IPS DF 19.7 (cell line): ENCODE measurements around the gene SCN5A.
"Not testable (repeated sequence)": the region's sequence is repeated elsewhere in the genome, so short reads cannot be mapped to it uniquely, and the experiment has no call there.

Experiments
- DNase-seq: peaks from one replicate; pipeline ENCODE4 v3.0.0-alpha.2; 2013; ENCODE audit warnings: low read depth, low spot score

The SCN5A gene

DNA sequence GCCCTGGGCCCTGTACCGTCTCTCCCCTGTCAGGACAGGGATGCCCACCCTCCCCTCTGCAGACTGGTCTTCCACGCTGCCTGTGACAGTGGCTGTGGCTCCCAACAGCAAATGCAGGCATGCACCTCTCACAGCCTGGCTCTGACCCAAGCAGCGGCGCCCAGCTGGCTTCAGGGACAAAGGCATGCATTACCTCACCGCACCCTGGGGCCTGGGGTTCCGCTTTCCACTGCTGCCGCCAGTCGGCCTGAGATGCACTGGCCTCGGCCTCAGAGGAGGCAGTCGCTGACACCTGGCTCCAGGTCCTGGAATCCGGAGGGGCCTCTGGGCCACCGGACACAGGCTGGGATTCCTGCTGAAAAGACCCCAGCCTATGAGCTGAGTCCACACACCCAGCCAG lies 70.3 kb downstream of the SCN5A start:
- DNase-seq: peak; percentile 20

DNA sequence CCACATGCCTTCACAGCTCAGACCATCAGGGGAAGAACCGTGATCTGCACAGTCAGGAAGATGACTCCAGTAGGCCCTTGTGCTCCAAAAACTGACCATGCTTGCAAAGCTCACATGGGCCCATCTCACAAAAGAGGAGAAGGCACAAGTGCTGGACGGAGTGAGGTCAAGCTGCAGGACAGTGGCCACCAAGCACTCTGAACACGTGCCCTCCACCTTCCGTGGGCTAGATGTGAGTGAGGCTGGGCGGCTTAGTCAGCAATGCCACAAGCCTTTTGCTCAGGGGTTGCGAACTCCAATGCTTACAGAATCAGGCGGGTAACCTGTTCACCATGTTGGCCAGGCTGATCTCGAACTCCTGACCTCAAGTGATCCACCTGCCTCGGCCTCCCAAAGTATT lies 70.9 kb downstream of the SCN5A start:
- DNase-seq: no peak

GRCh38 chr3:38578081-38578475 lies 71.4 kb downstream of the SCN5A start:
- DNase-seq: no peak

- no peak for DNase-seq
Observed at GRCh38 chr3:38577371-38578080, 72.0 kb downstream of the SCN5A start.

DNA sequence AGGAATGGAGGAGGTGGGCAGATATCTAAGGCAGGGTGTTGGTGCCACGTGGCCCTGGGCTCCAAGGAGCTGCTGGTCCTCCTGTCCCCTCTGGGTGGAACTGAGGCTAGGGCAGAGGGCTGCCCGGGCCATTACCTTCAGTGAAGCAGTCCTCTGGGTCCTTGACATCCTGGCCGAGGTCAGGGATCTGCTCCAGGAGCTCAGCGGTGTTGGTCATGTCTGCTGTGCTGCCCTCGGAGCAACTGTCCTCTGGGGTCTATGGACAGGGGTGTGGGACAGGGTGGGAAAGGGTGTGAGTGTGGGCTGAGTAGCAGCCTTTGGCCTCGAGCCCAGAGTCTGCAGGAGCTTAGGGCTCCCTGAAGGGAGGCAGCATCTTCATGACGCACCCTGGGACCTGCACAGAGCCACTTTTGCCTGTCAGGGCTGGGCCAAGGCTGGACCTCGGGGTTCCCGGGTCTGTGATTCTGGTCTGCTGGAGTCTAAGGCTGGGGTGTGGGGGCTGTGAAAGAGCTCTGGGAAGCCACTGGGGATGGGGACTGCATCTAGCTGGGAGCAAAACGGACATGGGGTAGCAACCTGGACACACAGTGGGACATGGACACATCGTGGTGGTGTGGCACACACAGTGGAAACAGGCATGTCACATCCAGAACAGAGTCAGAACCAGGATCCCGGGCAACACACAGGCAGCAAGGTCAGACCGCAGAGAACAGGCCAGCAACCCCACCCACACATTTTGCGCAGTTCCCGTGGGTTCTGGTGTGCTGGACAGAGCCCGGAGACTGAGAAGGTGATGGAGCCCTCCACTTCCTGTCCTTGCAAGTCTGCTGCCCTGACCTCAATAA lies 72.7 kb downstream of the SCN5A start:
- DNase-seq: no peak

GRCh38 chr3:38576131-38576525 lies 73.4 kb downstream of the SCN5A start:
- no peak for DNase-seq

DNA sequence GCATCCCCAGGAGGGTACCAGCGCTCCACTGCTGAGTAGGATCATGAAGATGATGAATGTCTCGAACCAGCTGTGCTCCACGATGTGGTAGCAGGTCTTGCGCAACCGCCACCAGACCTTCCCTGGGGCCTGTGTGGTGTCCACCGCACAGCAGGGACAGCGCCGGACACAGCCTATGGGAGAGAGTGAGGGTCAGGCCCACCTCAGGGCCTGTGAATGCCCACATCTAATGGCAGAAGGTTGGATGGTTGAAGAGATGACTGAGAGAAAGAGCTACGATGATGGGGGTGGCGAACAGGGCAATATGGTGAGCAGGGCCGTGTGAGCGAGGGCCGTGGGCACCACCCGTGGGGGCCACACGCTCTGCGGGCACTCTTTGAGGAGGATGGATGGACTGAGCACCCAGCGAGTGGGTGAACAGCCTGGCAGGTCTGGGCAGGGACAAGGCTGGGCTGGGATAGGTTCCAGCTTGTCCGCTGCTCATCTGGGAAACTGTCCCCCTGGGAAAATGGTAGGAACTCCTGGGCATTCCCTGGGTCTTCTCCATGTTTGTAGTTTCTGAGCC lies 74.1 kb downstream of the SCN5A start:
- DNase-seq: no peak

DNA sequence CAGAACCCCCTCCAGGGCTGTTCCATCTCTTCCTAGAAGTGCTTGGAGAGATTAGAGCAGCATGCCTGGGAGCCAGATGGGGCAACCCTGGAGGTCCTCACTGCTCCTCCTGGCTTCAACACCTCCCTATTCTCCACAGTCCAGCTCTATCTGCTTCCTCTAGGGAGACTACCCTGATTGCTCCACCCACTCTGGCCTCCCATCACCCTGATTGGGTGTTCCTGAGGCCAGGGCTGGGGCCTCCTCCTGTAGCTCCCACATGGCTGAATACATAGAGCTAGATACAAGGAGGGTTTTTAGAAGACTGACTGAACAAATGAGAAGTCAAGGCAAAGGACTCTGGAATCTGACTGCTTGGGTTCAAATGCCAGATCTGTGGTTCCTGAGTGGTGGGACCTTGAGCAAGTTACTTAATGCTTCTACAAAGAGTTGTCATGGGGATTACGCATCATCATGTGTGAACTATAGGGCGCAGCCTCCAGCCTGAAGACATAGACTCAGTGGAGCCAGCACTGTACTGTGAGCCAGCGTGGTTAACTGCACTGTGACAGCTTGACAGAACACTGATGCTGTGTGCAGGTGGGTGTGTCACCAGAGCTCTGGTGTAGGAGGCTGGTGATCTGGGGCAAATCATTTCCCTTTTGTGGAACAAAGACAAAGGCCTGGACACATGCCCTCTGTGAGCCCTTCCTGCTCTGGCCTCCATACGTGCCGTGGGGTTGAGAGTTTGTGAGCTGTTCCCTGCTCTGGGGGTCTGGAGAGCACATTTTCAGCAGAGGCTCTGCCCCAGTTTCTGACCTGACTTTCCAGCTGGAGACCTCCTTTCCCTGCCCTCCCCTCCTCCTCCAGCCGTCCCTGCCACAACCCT lies 74.8 kb downstream of the SCN5A start:
- DNase-seq: no peak

GRCh38 chr3:38573556-38573955 lies 75.9 kb downstream of the SCN5A start:
- DNase-seq: no peak

- DNase-seq: no peak
Observed at GRCh38 chr3:38573111-38573510, 76.4 kb downstream of the SCN5A start.

- DNase-seq: no peak
Observed at GRCh38 chr3:38567498-38567897, 82.0 kb downstream of the SCN5A start.

DNA sequence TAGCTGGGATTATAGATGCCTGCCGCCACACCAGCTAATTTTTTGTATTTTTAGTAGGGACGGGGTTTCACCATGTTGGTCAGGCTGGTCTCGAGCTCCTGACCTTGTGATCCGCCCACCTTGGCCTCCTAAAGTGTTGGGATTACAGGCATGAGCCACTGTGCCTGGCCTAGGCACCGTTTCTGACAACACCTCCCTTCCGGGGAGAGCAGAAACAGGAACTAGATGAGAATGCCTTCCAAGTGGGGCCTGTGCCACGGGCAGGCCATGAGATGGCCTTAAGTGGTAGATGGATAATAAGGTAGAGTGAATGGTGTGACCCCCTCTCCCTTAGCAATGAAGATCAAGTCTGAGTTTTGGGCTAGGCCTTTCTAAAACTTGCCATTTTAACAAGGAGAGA lies 82.7 kb downstream of the SCN5A start:
- DNase-seq: not testable (repeated sequence)

DNA sequence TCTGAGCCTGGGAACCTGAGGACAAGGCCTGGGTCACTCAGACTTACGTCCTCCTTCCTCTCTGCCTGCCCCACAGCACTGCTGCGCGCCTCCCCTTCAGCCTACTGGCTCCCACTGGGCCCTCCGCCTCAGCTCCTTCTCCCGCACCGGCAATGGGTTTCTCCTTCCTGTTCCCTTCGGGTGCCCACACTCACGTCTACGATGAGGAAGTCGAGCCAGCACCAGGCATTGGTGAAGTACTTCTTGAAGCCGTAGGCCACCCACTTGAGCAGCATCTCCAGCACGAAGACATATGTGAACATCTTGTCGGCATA lies 83.3 kb downstream of the SCN5A start:
- no peak for DNase-seq

DNA sequence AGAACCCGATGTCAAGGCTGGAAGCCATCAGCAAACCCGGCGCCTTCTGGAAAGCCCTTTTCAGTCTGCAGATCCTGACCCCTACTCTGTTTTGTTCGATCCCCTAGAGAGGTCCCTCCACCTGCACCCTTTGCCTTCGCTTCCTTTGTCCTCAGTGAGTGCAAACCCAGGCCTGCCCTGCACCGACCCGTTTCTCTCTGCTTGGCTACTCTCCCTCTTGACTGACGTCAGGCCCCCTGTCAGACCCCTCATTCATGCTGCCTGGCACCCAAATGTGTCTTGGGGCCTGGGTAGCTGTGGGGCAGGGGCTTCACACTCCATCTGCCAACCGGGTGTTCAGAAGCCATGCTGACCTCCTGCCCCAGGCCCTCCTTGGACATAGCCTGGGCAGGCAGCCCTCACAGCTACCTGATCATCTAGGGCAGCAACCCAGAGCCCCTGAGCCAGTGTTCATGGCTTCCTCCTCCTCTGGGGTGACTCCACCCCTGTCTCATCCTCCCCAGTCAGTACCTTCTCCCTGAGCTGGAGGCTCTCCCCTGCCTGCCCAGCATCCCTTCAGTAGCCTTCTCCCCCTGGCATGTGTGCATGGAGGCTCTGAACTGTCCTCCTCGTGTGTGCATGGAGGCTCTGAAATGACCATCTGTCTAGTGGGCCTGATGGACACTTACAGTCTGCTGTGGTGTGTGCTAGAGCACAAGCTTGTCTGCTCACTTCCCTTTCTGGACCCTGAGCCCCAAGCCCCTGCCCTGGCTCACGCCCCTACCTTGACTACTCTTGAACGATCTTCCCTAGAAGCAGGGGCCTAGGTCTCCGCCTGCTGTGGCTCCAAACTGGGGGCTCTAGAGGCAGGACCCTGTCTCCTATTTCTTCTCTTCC lies 83.9 kb downstream of the SCN5A start:
- no peak for DNase-seq

GRCh38 chr3:38564631-38565338 lies 84.7 kb downstream of the SCN5A start:
- no peak for DNase-seq

- no peak for DNase-seq
Observed at GRCh38 chr3:38563886-38564270, 85.6 kb downstream of the SCN5A start.

DNA sequence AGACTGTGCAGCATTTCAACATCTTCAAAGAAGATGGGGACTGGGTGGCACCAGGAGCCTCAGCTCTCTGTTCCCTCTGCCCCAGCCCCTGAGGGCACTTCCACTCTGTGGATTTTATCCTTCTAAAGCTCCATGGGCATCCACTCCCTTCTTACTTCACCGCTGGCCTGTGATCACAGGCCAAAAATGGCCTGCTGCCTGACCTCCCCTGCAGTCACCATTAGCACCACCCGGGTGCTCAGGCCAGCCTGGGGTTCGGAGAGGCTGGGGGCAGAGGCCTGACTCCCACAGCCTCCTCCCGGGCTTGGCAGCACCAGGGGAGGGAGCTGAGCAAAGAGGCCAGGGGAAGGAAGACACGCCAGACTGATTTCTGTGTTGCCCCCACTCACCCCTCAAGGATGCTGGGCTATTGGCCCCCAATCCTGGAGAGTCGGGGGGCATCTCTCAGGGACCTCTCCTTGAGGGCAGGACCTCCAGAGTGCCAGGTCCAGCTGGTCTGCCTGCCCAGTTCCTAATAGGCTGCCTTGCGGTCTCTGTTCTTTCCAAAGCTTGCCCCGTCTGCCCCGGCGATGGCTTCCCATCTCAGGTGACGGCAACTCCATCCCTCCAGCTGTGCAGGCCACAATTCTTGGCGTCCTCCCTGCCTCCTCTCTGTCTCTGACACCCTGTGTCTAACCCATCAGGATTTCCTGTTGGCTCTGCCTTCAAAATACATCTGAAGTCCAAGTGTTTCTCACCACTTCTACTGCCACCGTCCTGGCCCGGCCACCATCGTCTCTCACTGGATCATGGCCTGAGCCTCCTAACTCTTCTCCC lies 86.2 kb downstream of the SCN5A start:
- no peak for DNase-seq

- DNase-seq: no peak
Observed at GRCh38 chr3:38562467-38562925, 87.0 kb downstream of the SCN5A start.

- no peak for DNase-seq
Observed at GRCh38 chr3:38561746-38562466, 87.6 kb downstream of the SCN5A start.
